ENCODE results near the gene KRT36.

DNA sequence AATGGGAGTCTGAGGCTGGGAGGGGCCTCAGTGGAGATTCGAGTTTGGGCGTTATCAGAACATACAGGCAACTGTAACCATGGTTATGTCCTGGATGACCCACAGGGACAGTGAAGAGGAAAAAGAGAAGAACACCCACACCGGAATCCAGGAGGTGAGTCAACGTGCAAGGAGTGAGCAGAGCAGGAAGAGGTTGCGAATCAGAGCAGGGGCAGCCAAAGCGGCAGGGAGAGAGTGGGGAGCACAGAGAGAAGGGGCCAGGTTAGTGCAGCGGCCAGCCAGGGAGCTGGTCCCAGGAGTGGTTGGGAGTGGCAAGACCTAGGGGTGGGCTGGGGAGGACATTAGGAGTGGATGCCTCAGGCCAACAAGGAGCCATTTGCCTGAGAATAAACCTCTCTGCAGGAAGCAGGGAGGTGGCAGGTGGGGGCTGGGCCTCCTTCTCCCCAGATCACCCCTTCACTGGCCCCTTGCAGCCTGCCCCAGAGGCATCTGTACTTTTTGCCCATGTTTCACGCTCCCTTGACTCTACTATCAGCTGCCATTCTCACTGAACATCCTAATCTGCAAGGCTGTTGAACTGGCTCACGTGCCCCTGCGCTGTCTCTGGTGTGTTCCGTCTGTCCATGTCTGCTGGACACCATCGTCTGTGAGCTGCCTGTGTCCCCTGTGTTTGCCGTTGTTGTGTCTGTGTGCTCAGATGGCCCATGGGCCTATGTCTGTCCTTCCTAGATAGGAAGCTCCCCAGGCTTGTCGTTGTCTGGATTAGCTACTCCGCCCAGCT is 10.6 kb upstream of the KRT36 start:
- TF ChIP-seq POLR2AphosphoS5 (IDR thresholded peaks at IDR 0.05; ENCODE audit: low read depth, low read length), result no peak
- TF ChIP-seq, protein P1, sequence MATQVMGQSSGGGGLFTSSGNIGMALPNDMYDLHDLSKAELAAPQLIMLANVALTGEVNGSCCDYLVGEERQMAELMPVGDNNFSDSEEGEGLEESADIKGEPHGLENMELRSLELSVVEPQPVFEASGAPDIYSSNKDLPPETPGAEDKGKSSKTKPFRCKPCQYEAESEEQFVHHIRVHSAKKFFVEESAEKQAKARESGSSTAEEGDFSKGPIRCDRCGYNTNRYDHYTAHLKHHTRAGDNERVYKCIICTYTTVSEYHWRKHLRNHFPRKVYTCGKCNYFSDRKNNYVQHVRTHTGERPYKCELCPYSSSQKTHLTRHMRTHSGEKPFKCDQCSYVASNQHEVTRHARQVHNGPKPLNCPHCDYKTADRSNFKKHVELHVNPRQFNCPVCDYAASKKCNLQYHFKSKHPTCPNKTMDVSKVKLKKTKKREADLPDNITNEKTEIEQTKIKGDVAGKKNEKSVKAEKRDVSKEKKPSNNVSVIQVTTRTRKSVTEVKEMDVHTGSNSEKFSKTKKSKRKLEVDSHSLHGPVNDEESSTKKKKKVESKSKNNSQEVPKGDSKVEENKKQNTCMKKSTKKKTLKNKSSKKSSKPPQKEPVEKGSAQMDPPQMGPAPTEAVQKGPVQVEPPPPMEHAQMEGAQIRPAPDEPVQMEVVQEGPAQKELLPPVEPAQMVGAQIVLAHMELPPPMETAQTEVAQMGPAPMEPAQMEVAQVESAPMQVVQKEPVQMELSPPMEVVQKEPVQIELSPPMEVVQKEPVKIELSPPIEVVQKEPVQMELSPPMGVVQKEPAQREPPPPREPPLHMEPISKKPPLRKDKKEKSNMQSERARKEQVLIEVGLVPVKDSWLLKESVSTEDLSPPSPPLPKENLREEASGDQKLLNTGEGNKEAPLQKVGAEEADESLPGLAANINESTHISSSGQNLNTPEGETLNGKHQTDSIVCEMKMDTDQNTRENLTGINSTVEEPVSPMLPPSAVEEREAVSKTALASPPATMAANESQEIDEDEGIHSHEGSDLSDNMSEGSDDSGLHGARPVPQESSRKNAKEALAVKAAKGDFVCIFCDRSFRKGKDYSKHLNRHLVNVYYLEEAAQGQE (IDR thresholded peaks at IDR 0.05; ENCODE audit: insufficient read depth in 1 of 2, low read depth in 2 of 2, low read length in 2 of 2), result no peak
- TF ChIP-seq TAF1 (IDR thresholded peaks at IDR 0.05; ENCODE audit: borderline replicate concordance, insufficient read depth, low read length), result no peak
- TF ChIP-seq SIN3A (IDR thresholded peaks at IDR 0.05; ENCODE audit: borderline replicate concordance, insufficient read depth, low read length), result no peak
- TF ChIP-seq FOXP2 (optimal IDR thresholded peaks at IDR 0.05; ENCODE audit: borderline replicate concordance, extremely low read depth, extremely low read length, insufficient read depth), result no peak

All from PFSK-1 (cell line).